Transverse colon (tissue), 4 donors: ENCODE measurements around the gene UVRAG. TPM values are rescaled to one million over a fixed set of nuclear protein-coding genes. Genes with fewer than 3 reads are reported as not detected.
"Not testable (repeated sequence)": the region's sequence is repeated elsewhere in the genome, so short reads cannot be mapped to it uniquely, and the experiment has no call there.

Experiments used
- DNase-seq: peaks from one replicate; pipeline ENCODE4 v3.0.0-alpha.2; 2019
- H3K27ac ChIP-seq, 4 donors: fragments of 200-600 bp; sonication (generic); 2 replicates each; pipeline ENCODE4 v1.5.1; 2016 to 2018; ENCODE audit warnings: inconsistent platforms in 4 of 4
- H3K27me3 ChIP-seq: fragments of 200-600 bp; sonication (generic); 2 replicates; pipeline ENCODE4 v1.5.1; 2017; ENCODE audit warnings: inconsistent platforms
- H3K36me3 ChIP-seq, 4 donors: fragments of 200-600 bp; sonication (generic); 2 replicates each; pipeline ENCODE4 v1.5.1; 2017 to 2019; ENCODE audit warnings: inconsistent platforms in 4 of 4
- H3K4me1 ChIP-seq, 4 donors: fragments of 200-600 bp; sonication (generic); 2 replicates each; pipeline ENCODE4 v1.5.1; 2017 to 2020; ENCODE audit warnings: inconsistent platforms in 4 of 4
- H3K4me3 ChIP-seq, 4 donors: fragments of 200-600 bp; sonication (generic); 1 replicate in 1 of 4; 2 replicates in 3 of 4; pipeline versions ENCODE4 v1.5.1 to v1.6.1; 2017 to 2019; ENCODE audit warnings: inconsistent platforms in 4 of 4
- H3K9me3 ChIP-seq, 2 donors: fragments of 200-600 bp; sonication (generic); 2 replicates each; pipeline ENCODE4 v1.5.1; 2017 to 2019; ENCODE audit warnings: inconsistent platforms in 2 of 2
- EP300 ChIP-seq: sonication (generic); formaldehyde crosslinking; IDR thresholded peaks from one replicate; pipeline ENCODE4 v1.6.1; 2017; ENCODE audit warnings: antibody characterized with exemption, low read depth
- POLR2A ChIP-seq: fragments of 450-650 bp; IDR thresholded peaks from one replicate; pipeline ENCODE4 v1.6.1; 2016; ENCODE audit warnings: antibody characterized with exemption, mild to moderate bottlenecking, moderate library complexity
- POLR2AphosphoS5 ChIP-seq, 3 donors: sonication (generic); formaldehyde crosslinking; IDR thresholded peaks; one replicate each; pipeline ENCODE4 v1.6.1; 2016; ENCODE audit warnings: antibody characterized with exemption in 3 of 3
- WGBS, 2 donors: methylation state at CpG; one replicate each; pipeline ENCODE4 v1.1.5; 2018; ENCODE audit warnings: low coverage in 1 of 2; 5-methylcytosine and 5-hydroxymethylcytosine counted together
- in situ Hi-C, 4 donors: fragments of 200-750 bp; cut with MboI; loops; one replicate each; pipeline versions ENCODE4 v1.15.0 to v1.15.1; 2017; ENCODE audit warnings: low sequenced_read_pairs in 3 of 4, low pct_ligation_motif_present in 1 of 4, low pct_unique_long_range_greater_than_20kb in 1 of 4
- intact Hi-C: fragments of 100-400 bp; cut with DNase I; formaldehyde crosslinking; loops from one replicate; pipeline ENCODE4 v1.15.1; 2023; ENCODE audit warnings: low total_unique reads
- total RNA-seq, 4 donors: library from RNA; depleted of rRNA; stranded (reverse); fragments of >200 nt; gene quantifications; one replicate each; pipeline ENCODE4 v1.1.0, GENCODE V29; 2016
- TF ChIP-seq, protein P1 (sequence below), 5 experiments: fragments of 200-600 bp in 3 of 5; fragments of 450-650 bp in 2 of 5; sonication (generic) in 3 of 5; IDR thresholded peaks; 1 replicate in 2 of 5; 2 replicates in 3 of 5; pipeline ENCODE4 v1.5.1; 2016 to 2017; ENCODE audit warnings: antibody characterized with exemption in 5 of 5, inconsistent platforms in 3 of 5, mild to moderate bottlenecking in 2 of 5, moderate library complexity in 1 of 5

Gene UVRAG
- total RNA-seq, 4 donors from 2014 or later, result 12.7 to 34.6 (median 19.3) TPM

DNA sequence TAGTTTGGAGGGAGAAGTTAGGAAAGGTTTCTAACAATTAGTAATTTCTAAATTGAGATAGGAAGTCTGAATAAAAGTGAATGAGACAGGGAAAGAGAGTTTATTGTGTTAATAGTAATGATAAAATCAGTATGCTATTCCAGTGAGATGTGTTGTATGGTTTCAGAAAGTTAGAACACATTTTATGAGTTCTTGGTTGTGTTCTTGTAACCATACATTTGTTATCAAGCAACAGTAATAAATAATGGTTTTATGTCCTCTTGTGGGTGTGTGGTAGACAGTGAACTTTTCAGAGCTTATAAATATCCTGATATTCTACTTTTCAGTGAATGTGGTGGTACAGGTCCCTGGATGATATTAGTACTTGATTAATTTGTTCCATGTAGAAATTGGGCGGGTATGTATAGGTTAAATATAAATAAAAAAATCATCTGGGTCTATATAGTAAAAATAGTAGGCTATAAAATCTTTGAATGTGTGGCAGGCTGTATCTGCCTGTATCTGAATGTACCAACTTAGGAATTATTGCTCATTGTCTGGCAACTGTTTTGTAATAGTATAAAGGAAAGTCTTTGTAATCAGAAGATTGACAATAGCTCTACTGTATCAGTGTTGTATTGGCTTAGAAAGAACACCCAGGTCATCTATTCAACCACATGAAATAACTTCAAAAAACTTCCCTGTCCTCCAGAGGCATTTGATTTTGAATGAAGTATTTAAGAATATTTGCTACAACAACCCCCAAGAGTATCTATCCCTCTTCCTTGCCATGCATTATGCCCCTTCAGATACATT, 54.8 kb downstream of the UVRAG start:
- H3K27ac ChIP-seq, result no peak overlapping the region
- intact Hi-C loops (loop anchor here (5.0 to 10.0 kb wide), 2 partner anchors 68 to 445 kb away; no protein-coding TSS in a partner anchor), in situ Hi-C loops (loop anchor here in 3 of 4 donors (5.0 to 10.0 kb wide), 2 partner anchors 63 to 65 kb away; no protein-coding TSS in a partner anchor)
- H3K4me3 ChIP-seq, result no peak overlapping the region
- H3K27me3 ChIP-seq, result no peaks in the 10 kb centered on the region
- no peaks in the 10 kb centered on the region for H3K36me3 ChIP-seq
- H3K4me1 ChIP-seq, result peaks cover 0 to 25% (median 6%) of the 10 kb centered on the region in 4 donors
- no peak for DNase-seq
- 67 to 68% methylated on average over 1 of the region's 1 CpG for WGBS, 2 donors
- no peaks in the 10 kb centered on the region for H3K9me3 ChIP-seq
- no peak for TF ChIP-seq POLR2A
- no peak for TF ChIP-seq EP300
- TF ChIP-seq, protein P1, sequence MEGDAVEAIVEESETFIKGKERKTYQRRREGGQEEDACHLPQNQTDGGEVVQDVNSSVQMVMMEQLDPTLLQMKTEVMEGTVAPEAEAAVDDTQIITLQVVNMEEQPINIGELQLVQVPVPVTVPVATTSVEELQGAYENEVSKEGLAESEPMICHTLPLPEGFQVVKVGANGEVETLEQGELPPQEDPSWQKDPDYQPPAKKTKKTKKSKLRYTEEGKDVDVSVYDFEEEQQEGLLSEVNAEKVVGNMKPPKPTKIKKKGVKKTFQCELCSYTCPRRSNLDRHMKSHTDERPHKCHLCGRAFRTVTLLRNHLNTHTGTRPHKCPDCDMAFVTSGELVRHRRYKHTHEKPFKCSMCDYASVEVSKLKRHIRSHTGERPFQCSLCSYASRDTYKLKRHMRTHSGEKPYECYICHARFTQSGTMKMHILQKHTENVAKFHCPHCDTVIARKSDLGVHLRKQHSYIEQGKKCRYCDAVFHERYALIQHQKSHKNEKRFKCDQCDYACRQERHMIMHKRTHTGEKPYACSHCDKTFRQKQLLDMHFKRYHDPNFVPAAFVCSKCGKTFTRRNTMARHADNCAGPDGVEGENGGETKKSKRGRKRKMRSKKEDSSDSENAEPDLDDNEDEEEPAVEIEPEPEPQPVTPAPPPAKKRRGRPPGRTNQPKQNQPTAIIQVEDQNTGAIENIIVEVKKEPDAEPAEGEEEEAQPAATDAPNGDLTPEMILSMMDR (IDR thresholded peaks at IDR 0.05), result no peak
- no peak for TF ChIP-seq POLR2AphosphoS5 (IDR thresholded peaks at IDR 0.05)

DNA sequence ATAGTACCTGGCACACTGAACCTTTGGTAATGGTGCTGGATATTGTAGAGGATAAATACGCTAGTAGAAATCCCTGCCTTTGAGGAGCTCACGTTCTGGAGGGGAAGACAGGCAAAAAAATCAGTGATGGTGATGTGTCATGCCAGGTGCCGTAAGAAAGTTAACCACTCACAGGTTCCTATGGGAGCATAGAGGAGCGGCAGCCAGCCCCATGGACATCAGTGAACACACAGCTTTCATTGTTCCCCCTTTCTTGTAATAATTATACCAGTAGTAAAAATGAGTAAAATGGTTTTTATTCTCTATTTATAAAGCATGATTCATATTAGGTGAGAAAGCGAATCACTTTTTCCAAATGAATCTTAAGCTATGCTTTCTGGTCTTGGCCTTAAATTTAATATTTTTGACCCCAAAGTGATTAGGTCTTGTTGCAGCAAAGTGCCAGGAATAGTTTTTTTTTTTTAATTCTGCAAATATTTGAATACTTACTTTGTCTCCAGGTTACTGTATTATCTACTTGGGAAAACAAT, 57.9 kb downstream of the UVRAG start:
- TF ChIP-seq POLR2AphosphoS5 (IDR thresholded peaks at IDR 0.05), result no peak
- TF ChIP-seq EP300, result no peak
- in situ Hi-C loops (no loop called here), intact Hi-C loops (no loop called here)
- DNase-seq, result no peak
- WGBS, 2 donors, result 54 to 62% methylated on average over 5 of the region's 5 CpGs
- H3K9me3 ChIP-seq, result no peaks in the 10 kb centered on the region
- no peaks in the 10 kb centered on the region for H3K36me3 ChIP-seq
- peaks cover 0 to 16% (median 4%) of the 10 kb centered on the region in 4 donors for H3K4me1 ChIP-seq
- H3K27ac ChIP-seq, result no peak overlapping the region
- no peak overlapping the region for H3K4me3 ChIP-seq
- H3K27me3 ChIP-seq, result no peaks in the 10 kb centered on the region

DNA sequence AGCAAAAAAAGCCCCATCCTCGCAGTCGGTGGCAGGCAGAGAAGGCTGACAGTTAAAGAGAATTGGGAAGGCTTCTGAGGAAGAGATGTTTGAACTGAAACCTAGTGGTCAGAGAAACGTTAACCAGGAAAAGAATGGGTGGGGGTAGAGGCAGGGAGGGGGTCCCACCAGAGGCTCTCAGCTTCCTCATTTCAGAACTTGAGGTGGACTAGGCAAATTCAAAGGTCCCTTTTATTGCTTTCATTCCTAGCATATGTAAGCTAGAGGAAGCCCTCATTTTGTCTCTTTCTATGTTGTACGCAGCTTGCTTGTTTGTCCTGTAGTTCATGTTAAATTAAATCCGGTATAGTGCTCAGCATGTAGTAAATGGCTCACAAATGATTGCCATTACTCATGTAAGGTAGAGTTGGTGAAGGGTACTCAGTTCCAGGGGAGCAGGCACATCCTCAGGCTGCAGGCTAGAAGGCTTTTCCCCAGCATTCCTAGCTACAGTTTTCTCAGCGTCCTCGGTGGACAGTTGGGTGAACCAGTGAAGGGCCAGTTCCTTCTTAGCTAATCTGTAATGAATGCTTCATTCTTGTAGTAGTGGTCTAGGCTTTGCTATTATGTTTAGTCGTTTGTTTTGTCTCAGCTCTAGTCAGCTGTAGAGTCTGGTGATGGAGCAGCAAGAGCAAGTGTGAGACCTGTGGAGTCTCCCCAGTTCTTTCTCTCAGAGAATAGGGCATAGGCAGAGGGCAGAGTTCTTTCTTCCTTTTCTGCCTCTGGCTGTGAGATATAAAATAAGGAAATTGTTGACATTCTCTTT, 58.6 kb downstream of the UVRAG start:
- no peaks in the 10 kb centered on the region for H3K27me3 ChIP-seq
- no peak overlapping the region for H3K27ac ChIP-seq
- H3K4me1 ChIP-seq, result peaks cover 0 to 16% (median 3%) of the 10 kb centered on the region in 4 donors
- in situ Hi-C loops (no loop called here), intact Hi-C loops (no loop called here)
- H3K36me3 ChIP-seq, result no peaks in the 10 kb centered on the region
- TF ChIP-seq POLR2AphosphoS5 (IDR thresholded peaks at IDR 0.05), result no peak
- WGBS, 2 donors, result 62 to 65% methylated on average over 6 to 8 of the region's 8 CpGs
- no peaks in the 10 kb centered on the region for H3K9me3 ChIP-seq
- no peak overlapping the region for H3K4me3 ChIP-seq
- no peak for DNase-seq

DNA sequence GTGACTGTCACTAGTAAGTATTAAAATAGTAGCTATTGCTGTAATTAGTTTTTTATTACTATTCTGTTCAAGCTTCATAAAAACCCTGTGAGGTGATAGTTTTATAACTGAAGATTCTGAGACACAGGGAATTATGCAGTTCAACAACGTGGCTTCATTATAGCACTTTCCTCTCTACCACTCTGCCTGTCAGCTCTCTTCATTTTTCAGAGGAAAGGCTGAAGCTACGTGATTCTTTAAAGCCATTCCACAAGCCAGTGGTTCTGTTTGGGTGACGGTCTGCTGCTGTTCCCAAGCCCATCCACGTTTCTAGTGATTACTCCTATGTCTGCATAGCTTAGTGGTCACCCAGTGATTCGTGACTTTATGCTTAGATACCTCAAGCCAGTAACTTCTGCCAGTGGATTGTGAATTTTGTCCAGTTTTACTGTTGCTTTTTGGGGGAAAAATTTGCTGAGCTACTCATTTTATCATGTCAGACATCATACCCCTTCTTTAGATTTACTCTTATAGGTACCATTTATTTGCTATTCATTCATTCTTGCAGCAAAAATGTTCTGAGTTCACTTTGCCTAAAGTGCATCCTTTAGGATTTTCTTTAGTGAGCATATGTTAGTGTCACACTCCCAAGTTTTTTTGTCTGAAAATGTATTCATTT, 59.8 kb downstream of the UVRAG start:
- DNase-seq, result no peak
- Histone ChIP-seq H3K4me1 (peaks cover 0 to 21% (median 2%) of the 10 kb centered on the region in 4 donors), H3K27ac (no peak overlapping the region), H3K4me3 (no peak overlapping the region), H3K36me3 (no peaks in the 10 kb centered on the region), H3K9me3 (no peaks in the 10 kb centered on the region), H3K27me3 (no peaks in the 10 kb centered on the region)
- in situ Hi-C loops, result loop anchor here in 1 of 4 donors (25.0 kb wide), 1 partner anchor 437 kb away; no protein-coding TSS in a partner anchor
- WGBS, 2 donors, result 58 to 74% methylated on average over 5 of the region's 5 CpGs
- TF ChIP-seq, protein P1 (IDR thresholded peaks at IDR 0.05), result no peak
- no peak for TF ChIP-seq POLR2AphosphoS5 (IDR thresholded peaks at IDR 0.05)
- no peak for TF ChIP-seq POLR2A
- no peak for TF ChIP-seq EP300
- intact Hi-C loops, result no loop called here

DNA sequence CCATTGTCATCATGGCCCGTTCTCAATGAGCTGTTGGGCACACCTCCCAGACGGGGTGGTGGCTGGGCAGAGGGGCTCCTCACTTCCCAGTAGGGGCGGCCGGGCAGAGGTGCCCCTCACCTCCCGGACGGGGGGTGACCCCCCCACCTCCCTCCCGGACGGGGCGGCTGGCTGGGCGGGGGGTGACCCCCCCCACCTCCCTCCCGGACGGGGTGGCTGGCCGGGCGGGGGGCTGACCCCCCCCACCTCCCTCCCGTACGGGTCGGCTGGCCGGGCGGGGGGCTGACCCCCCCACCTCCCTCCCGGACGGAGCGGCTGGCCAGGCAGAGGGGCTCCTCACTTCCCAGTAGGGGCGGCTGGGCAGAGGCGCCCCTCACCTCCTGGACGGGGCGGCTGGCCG, 62.3 kb downstream of the UVRAG start:
- H3K36me3 ChIP-seq, H3K9me3 ChIP-seq, DNase-seq, H3K27me3 ChIP-seq, H3K4me3 ChIP-seq, H3K27ac ChIP-seq, intact Hi-C loops: not testable (repeated sequence)
- in situ Hi-C loops, result loop anchor here in 1 of 4 donors (25.0 kb wide), 1 partner anchor 435 kb away; no protein-coding TSS in a partner anchor
- WGBS, 2 donors, result 96% methylated on average over 8 of the region's 27 CpGs; no CpG with 5 or more reads in 1 of the 2 donors
- H3K4me1 ChIP-seq, result peaks cover 0 to 22% (median 2%) of the 10 kb centered on the region in 4 donors

DNA sequence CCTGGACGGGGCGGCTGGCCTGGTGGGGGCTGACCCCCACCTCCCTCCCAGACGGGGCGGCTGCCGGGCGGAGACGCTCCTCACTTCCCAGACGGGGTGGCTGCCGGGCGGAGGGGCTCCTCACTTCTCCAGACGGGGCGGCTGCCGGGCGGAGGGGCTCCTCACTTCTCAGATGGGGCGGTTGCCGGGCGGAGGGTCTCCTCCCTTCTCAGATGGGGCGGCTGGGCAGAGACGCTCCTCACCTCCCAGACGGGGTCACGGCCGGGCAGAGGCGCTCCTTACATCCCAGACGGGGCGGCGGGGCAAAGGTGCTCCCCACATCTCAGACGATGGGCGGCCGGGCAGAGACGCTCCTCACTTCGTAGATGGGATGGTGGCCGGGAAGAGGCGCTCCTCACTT, 62.9 kb downstream of the UVRAG start:
- DNase-seq, H3K36me3 ChIP-seq, H3K4me3 ChIP-seq, H3K9me3 ChIP-seq, intact Hi-C loops, H3K27me3 ChIP-seq, H3K27ac ChIP-seq: not testable (repeated sequence)
- H3K4me1 ChIP-seq, result peaks cover 0 to 22% (median 2%) of the 10 kb centered on the region in 4 donors
- WGBS, 2 donors, result 100% methylated on average over 7 of the region's 33 CpGs; no CpG with 5 or more reads in 1 of the 2 donors
- in situ Hi-C loops, result loop anchor here in 1 of 4 donors (25.0 kb wide), 1 partner anchor 434 kb away; no protein-coding TSS in a partner anchor
